ENCODE measurements around the gene CCL25.

DNA sequence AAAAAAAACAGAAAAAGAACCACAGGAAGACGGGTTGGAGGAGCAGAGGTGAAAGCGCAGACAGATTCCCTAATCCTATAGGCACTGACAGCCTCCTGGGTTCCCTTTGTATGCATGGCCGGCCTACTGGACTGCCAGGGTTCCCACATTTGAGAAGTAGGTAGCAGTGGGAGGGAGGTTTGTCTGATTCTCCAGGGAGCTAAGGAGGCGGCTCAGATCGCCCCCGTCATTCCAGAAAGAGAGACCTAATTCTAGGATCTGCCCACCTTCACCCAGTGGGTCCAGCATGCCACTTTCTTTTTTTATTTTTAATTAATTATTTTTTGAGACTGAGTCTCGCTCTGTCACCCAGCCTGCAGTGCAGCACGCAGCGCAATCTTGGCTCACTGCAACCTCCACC is 9.7 kb upstream of the CCL25 start:
- no peak for TF ChIP-seq POLR2A (IDR thresholded peaks at IDR 0.05)
- TF ChIP-seq, protein P1, sequence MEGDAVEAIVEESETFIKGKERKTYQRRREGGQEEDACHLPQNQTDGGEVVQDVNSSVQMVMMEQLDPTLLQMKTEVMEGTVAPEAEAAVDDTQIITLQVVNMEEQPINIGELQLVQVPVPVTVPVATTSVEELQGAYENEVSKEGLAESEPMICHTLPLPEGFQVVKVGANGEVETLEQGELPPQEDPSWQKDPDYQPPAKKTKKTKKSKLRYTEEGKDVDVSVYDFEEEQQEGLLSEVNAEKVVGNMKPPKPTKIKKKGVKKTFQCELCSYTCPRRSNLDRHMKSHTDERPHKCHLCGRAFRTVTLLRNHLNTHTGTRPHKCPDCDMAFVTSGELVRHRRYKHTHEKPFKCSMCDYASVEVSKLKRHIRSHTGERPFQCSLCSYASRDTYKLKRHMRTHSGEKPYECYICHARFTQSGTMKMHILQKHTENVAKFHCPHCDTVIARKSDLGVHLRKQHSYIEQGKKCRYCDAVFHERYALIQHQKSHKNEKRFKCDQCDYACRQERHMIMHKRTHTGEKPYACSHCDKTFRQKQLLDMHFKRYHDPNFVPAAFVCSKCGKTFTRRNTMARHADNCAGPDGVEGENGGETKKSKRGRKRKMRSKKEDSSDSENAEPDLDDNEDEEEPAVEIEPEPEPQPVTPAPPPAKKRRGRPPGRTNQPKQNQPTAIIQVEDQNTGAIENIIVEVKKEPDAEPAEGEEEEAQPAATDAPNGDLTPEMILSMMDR (IDR thresholded peaks at IDR 0.05): no peak
